Thyroid gland (tissue), 4 donors: ENCODE data around the gene HOXB9. TPM values are rescaled to one million over a fixed set of nuclear protein-coding genes. Genes with fewer than 3 reads are reported as not detected.

ENCODE experiments used
- DNase-seq, 2 donors: peaks; one replicate each; pipeline ENCODE4 v3.0.0-alpha.2; 2019
- H3K27ac ChIP-seq, 3 donors: fragments of 200-600 bp; sonication (generic); 1 replicate in 2 of 3; 2 replicates in 1 of 3; pipeline ENCODE4 v1.5.1; 2016 to 2019; ENCODE audit warnings: mild to moderate bottlenecking in 1 of 3, moderate library complexity in 1 of 3
- H3K27me3 ChIP-seq: fragments of 200-600 bp; sonication (generic); one replicate; pipeline ENCODE4 v1.5.1; 2019
- H3K36me3 ChIP-seq, 2 donors: fragments of 200-600 bp; sonication (generic); one replicate each; pipeline ENCODE4 v1.5.1; 2016 to 2019
- H3K4me1 ChIP-seq, 2 donors: fragments of 200-600 bp; sonication (generic); one replicate each; pipeline ENCODE4 v1.5.1; 2017 to 2019
- H3K4me3 ChIP-seq, 3 donors: fragments of 200-600 bp; sonication (generic); replicated peaks in 1 of 3; 1 replicate in 2 of 3; 2 replicates in 1 of 3; pipeline ENCODE4 v1.5.1; 2016; ENCODE audit warnings: mild to moderate bottlenecking in 1 of 3
- H3K9me3 ChIP-seq: fragments of 200-600 bp; sonication (generic); one replicate; pipeline ENCODE4 v1.5.1; 2017
- POLR2A ChIP-seq, 2 donors: fragments of 450-650 bp; IDR thresholded peaks; one replicate each; pipeline ENCODE4 v1.6.1; 2017; ENCODE audit warnings: antibody characterized with exemption in 2 of 2, mild to moderate bottlenecking in 2 of 2, moderate library complexity in 1 of 2
- WGBS, 2 donors: methylation state at CpG; one replicate each; pipeline ENCODE4 v1.1.5; 2017; 5-methylcytosine and 5-hydroxymethylcytosine counted together
- intact Hi-C: fragments of 100-400 bp; cut with DNase I; formaldehyde crosslinking; loops from one replicate; pipeline ENCODE4 v1.15.1; 2023
- microRNA counts, 2 donors: library from miRNA; unstranded; fragments of <30 nt; microRNA quantifications; one replicate each; lab custom pipeline; 2016 to 2017
- microRNA-seq: library from miRNA; unstranded; fragments of <30 nt; microRNA quantifications from one replicate; pipeline ENCODE4, GENCODE V29; 2016
- small RNA-seq: library from RNA; depleted of rRNA; stranded (forward); fragments of <200 nt; gene quantifications from one replicate; pipeline ENCODE3, GENCODE V24; 2016
- total RNA-seq, 4 donors: library from RNA; depleted of rRNA; stranded (reverse); fragments of >200 nt; gene quantifications; one replicate each; pipeline ENCODE4 v1.2.3, GENCODE V29; 2016
- TF ChIP-seq, protein P1 (sequence below), 6 experiments: fragments of 200-600 bp in 3 of 6; fragments of 450-650 bp in 3 of 6; sonication (generic) in 3 of 6; IDR thresholded peaks; one replicate each; pipeline ENCODE4 v1.5.1; 2016 to 2019; ENCODE audit warnings: antibody characterized with exemption in 6 of 6, mild to moderate bottlenecking in 2 of 6, inconsistent platforms in 1 of 6, moderate library complexity in 1 of 6

The HOXB9 gene
- total RNA-seq, 4 donors from 2014 or later = not detected

DNA sequence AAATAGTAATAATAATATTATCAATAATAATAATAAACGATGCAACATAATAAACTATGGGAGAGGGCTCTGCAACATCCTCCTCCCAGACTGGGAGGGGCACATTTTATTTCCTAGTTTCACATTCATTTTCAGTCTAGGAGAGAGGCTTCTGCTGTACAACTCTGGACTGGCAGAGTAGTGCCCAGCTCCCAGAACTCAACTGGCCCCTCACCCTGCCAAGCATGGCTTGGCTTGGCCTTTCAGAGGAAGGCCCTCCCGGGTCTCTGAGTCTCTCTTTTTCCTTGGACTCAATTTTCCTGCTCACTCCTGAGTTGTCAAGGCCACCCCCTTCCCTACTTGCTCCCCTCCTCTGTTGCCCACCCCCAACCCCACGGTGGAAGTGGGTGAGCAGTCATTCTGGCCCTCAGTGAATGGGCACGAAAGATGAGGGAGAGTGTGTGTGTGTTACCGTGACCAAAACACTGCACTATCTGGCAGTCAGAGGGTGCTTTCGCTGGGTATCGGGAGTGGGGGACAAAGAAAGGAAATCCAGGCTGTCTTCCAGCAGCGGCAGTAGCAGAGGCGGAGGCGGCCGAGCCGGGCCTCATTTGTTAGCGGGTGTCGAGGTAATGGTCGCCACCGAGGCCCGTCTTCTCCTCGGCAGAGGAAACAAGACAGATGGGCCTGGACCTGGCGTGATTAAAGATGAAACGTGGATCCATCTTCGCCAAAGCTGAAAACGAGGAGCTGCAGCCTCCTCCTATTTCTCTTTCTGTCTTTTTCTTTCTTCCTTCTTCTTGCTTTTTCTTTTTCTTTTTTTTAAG lies 50.3 kb downstream of the HOXB9 start:
- H3K27ac ChIP-seq = peak overlapping the region in 2 of 3 donors; percentile 12 to 61
- H3K4me1 ChIP-seq = peaks cover 0 to 12% of the 10 kb centered on the region in 2 donors
- WGBS, 2 donors = 12 to 15% methylated on average over 22 of the region's 22 CpGs
- DNase-seq = no peak
- TF ChIP-seq, protein P1, sequence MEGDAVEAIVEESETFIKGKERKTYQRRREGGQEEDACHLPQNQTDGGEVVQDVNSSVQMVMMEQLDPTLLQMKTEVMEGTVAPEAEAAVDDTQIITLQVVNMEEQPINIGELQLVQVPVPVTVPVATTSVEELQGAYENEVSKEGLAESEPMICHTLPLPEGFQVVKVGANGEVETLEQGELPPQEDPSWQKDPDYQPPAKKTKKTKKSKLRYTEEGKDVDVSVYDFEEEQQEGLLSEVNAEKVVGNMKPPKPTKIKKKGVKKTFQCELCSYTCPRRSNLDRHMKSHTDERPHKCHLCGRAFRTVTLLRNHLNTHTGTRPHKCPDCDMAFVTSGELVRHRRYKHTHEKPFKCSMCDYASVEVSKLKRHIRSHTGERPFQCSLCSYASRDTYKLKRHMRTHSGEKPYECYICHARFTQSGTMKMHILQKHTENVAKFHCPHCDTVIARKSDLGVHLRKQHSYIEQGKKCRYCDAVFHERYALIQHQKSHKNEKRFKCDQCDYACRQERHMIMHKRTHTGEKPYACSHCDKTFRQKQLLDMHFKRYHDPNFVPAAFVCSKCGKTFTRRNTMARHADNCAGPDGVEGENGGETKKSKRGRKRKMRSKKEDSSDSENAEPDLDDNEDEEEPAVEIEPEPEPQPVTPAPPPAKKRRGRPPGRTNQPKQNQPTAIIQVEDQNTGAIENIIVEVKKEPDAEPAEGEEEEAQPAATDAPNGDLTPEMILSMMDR (IDR thresholded peaks at IDR 0.05) = no peak
- no peak for TF ChIP-seq POLR2A (IDR thresholded peaks at IDR 0.05)
- peaks cover 64% of the 10 kb centered on the region for H3K27me3 ChIP-seq
- H3K9me3 ChIP-seq = no peaks in the 10 kb centered on the region
- H3K4me3 ChIP-seq = no peak overlapping the region
- H3K36me3 ChIP-seq = no peaks in the 10 kb centered on the region
- intact Hi-C loops = no loop called here

GRCh38 chr17:48575066-48575582 lies 51.0 kb downstream of the HOXB9 start:
- intact Hi-C loops = no loop called here
- 29 to 30% methylated on average over 7 of the region's 7 CpGs for WGBS, 2 donors
- no peak overlapping the region for H3K4me3 ChIP-seq

DNA sequence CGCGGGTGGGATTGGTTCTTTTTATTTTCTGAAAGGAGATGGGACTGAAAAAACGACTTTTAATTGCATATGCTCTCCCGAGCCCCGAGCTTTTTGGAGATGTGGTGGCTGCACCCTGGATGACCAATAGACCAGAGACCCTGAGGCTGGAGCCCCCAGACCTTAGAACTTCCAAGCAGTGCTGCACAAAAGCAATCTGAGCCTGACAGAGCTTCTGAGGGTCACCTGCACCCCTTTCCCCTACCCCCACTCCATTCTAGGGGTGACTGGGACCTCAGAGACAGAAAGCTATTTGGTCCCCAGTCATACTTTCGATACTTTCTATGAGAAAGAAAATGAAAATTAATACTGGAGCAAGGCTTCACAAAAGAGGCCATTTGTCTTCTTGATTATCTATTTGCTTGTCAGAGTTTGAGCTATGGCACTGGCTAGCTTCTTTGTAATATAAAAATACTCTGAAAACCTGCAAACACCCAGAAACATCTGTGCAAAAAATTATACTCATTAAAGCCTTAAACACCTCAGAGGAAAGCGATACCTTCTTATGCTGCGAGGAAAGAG lies 51.6 kb downstream of the HOXB9 start:
- Histone ChIP-seq H3K36me3 (no peaks in the 10 kb centered on the region), H3K4me3 (no peak overlapping the region), H3K27me3 (peaks cover 63% of the 10 kb centered on the region), H3K4me1 (peaks cover 0 to 12% of the 10 kb centered on the region in 2 donors), H3K27ac (peak overlapping the region in 1 of 3 donors; percentile 17), H3K9me3 (no peaks in the 10 kb centered on the region)
- intact Hi-C loops = no loop called here
- 36 to 40% methylated on average over 8 of the region's 8 CpGs for WGBS, 2 donors
- TF ChIP-seq, protein P1 (IDR thresholded peaks at IDR 0.05) = no peak
- TF ChIP-seq POLR2A (IDR thresholded peaks at IDR 0.05) = no peak
- no peak for DNase-seq

More at GRCh38 chr17:48575066-48575582, 51.0 kb downstream of the HOXB9 start:
- no peak for TF ChIP-seq POLR2A (IDR thresholded peaks at IDR 0.05)
- TF ChIP-seq, protein P1 (IDR thresholded peaks at IDR 0.05) = no peak
- Histone ChIP-seq H3K4me1 (peaks cover 0 to 12% of the 10 kb centered on the region in 2 donors), H3K27me3 (peaks cover 64% of the 10 kb centered on the region), H3K9me3 (no peaks in the 10 kb centered on the region), H3K36me3 (no peaks in the 10 kb centered on the region), H3K27ac (peak overlapping the region in 1 of 3 donors; percentile 17)
- no peak for DNase-seq

GRCh38 chr17:48571826-48572417 lies 54.2 kb downstream of the HOXB9 start:
- intact Hi-C loops = no loop called here
- TF ChIP-seq, protein P1 (IDR thresholded peaks at IDR 0.05) = no peak
- TF ChIP-seq POLR2A (IDR thresholded peaks at IDR 0.05) = no peak
- 50 to 63% methylated on average over 1 of the region's 1 CpG for WGBS, 2 donors
- H3K9me3 ChIP-seq = no peaks in the 10 kb centered on the region
- peaks cover 54% of the 10 kb centered on the region for H3K27me3 ChIP-seq
- peak overlapping the region in 2 of 3 donors; percentile 33 to 41 for H3K27ac ChIP-seq
- peaks cover 0 to 9% of the 10 kb centered on the region in 2 donors for H3K4me1 ChIP-seq
- DNase-seq = no peak
- H3K4me3 ChIP-seq = no peak overlapping the region
- no peaks in the 10 kb centered on the region for H3K36me3 ChIP-seq

MicroRNA genes within 50 kb of the gene (microRNA counts, 767-probe panel; counts per million panel counts)
- microRNA hsa-miR-10a-5p (lab: Ali Mortazavi, UCI) = 2,641 to 4,616 counts per million in 2 donors

Small RNA genes within 50 kb of the gene (microRNA-seq; reads per million reads assigned to microRNA genes)
- not detected for gene MIR196A1

Small RNA genes within 50 kb of the gene (small RNA-seq; reads per million reads assigned to genes)
- gene MIR196A1 = not detected

Other genes starting within 250 kb of the HOXB9 start
- 1 to 10 TPM in 2 of 4 donors, under 1 TPM in 2; 0.33 to 2.1 (median 1.0) TPM for gene SKAP1, start 196.1 kb downstream of the HOXB9 start, total RNA-seq
- gene HOXB1, start 95.3 kb downstream of the HOXB9 start, total RNA-seq = not detected
- gene HOXB2, start 81.2 kb downstream of the HOXB9 start, total RNA-seq = 1 to 10 TPM; 2.6 to 9.4 (median 5.2) TPM
- gene HOXB4, start 48.0 kb downstream of the HOXB9 start, total RNA-seq = 1 to 10 TPM in 1 of 4 donors, under 1 TPM in 3; 0.67 to 1.2 (median 0.80) TPM
- gene HOXB3, start 36.1 kb downstream of the HOXB9 start, total RNA-seq = 1 to 10 TPM; 1.5 to 6.7 (median 4.3) TPM
- 1 to 10 TPM in 1 of 4 donors, under 1 TPM in 2, not detected in 1; 0.11 to 1.6 (median 0.49) TPM for gene HOXB5, start 32.6 kb downstream of the HOXB9 start, total RNA-seq
- 1 to 10 TPM in 2 of 4 donors, under 1 TPM in 2; 0.54 to 4.2 (median 1.3) TPM for gene HOXB6, start 21.4 kb downstream of the HOXB9 start, total RNA-seq
- gene HOXB7, start 15.3 kb downstream of the HOXB9 start, total RNA-seq = 1 to 10 TPM in 3 of 4 donors, not detected in 1; 1.0 to 2.8 (median 1.3) TPM
- 1 to 10 TPM in 1 of 4 donors, not detected in 3; 1.4 TPM for gene HOXB8, start 11.1 kb downstream of the HOXB9 start, total RNA-seq
- gene PRAC1, start 96.2 kb upstream of the HOXB9 start, total RNA-seq = not detected
- not detected for gene PRAC2, start 96.8 kb upstream of the HOXB9 start, total RNA-seq
- under 1 TPM in 1 of 4 donors, not detected in 3; 0.27 TPM for gene HOXB13, start 102.4 kb upstream of the HOXB9 start, total RNA-seq
- 1 to 10 TPM in 2 of 4 donors, under 1 TPM in 2; 0.34 to 1.2 (median 0.89) TPM for gene TTLL6, start 190.9 kb upstream of the HOXB9 start, total RNA-seq
- 100 to 1,000 TPM; 111 to 163 (median 139) TPM for gene CALCOCO2, start 204.7 kb upstream of the HOXB9 start, total RNA-seq